ENCODE data around the gene IPMK.

The IPMK gene

GRCh38 chr10:58278962-58279307 lies 11.2 kb upstream of the IPMK start:
- no peak overlapping the region for H3K27ac ChIP-seq
- no peak for TF ChIP-seq ZFX (IDR thresholded peaks at IDR 0.05; ENCODE audit: borderline replicate concordance)
- TF ChIP-seq, protein P1, sequence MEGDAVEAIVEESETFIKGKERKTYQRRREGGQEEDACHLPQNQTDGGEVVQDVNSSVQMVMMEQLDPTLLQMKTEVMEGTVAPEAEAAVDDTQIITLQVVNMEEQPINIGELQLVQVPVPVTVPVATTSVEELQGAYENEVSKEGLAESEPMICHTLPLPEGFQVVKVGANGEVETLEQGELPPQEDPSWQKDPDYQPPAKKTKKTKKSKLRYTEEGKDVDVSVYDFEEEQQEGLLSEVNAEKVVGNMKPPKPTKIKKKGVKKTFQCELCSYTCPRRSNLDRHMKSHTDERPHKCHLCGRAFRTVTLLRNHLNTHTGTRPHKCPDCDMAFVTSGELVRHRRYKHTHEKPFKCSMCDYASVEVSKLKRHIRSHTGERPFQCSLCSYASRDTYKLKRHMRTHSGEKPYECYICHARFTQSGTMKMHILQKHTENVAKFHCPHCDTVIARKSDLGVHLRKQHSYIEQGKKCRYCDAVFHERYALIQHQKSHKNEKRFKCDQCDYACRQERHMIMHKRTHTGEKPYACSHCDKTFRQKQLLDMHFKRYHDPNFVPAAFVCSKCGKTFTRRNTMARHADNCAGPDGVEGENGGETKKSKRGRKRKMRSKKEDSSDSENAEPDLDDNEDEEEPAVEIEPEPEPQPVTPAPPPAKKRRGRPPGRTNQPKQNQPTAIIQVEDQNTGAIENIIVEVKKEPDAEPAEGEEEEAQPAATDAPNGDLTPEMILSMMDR (IDR thresholded peaks at IDR 0.05), result no peak

- TF ChIP-seq, protein P1 (IDR thresholded peaks at IDR 0.05), result no peak
- no peak for TF ChIP-seq ZFX (IDR thresholded peaks at IDR 0.05; ENCODE audit: borderline replicate concordance)
- H3K27ac ChIP-seq, result no peak overlapping the region
Measured at GRCh38 chr10:58278274-58278961, 10.7 kb upstream of the IPMK start.

GRCh38 chr10:58275908-58276307 lies 8.2 kb upstream of the IPMK start:
- no peak for TF ChIP-seq ZFX (IDR thresholded peaks at IDR 0.05; ENCODE audit: borderline replicate concordance)
- TF ChIP-seq, protein P1 (IDR thresholded peaks at IDR 0.05), result no peak
- H3K27ac ChIP-seq, result no peak overlapping the region

DNA sequence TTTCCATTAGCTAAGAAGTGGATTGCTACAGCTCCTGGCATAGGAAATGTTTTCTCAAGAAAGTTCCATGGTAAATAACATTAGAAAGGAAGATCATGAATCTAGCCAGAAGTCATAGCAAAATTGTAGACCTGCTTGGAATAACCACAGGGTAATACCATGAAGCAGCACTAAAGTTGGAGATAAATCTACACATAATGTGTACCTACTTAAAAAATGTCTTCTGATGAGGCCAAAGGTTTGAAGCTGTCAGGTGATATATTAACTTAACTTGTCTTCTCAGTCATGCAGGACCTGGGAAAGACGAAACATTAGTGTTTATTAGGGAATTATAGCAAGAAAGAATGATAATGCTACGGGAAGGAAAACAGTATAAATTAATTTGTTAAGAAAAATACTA lies 7.6 kb upstream of the IPMK start:
- H3K27ac ChIP-seq, result no peak overlapping the region
- TF ChIP-seq ZFX (IDR thresholded peaks at IDR 0.05; ENCODE audit: borderline replicate concordance), result no peak
- TF ChIP-seq, protein P1 (IDR thresholded peaks at IDR 0.05), result no peak

GRCh38 chr10:58269782-58270290 lies 2.1 kb upstream of the IPMK start:
- H3K27ac ChIP-seq, result peak overlapping the region; percentile 97
- TF ChIP-seq, protein P1 (IDR thresholded peaks at IDR 0.05), result no peak
- no peak for TF ChIP-seq ZFX (IDR thresholded peaks at IDR 0.05; ENCODE audit: borderline replicate concordance)

GRCh38 chr10:58268946-58269781 lies 1.5 kb upstream of the IPMK start, which contains the start of gene CISD1:
Gene CISD1, plus strand, starts transcription at chr10:58269162. Its CDS starts 112 bp downstream, at chr10:58269274.
- peak within 1 kb of the TSS; percentile 97 for H3K27ac ChIP-seq
- no peak for TF ChIP-seq ZFX (IDR thresholded peaks at IDR 0.05; ENCODE audit: borderline replicate concordance)

GRCh38 chr10:58268454-58268945 lies 806 bp upstream of the IPMK start:
- H3K27ac ChIP-seq, result peak overlapping the region; percentile 97
- TF ChIP-seq, protein P1 (IDR thresholded peaks at IDR 0.05), result no peak
- no peak for TF ChIP-seq ZFX (IDR thresholded peaks at IDR 0.05; ENCODE audit: borderline replicate concordance)
